Measurements from ENCODE around the gene ORC3. TPM values are rescaled to one million over a fixed set of nuclear protein-coding genes. Genes with fewer than 3 reads are reported as not detected.

The ORC3 gene
- total RNA-seq, 1 donor from 2014 or later = 21.4 TPM

DNA sequence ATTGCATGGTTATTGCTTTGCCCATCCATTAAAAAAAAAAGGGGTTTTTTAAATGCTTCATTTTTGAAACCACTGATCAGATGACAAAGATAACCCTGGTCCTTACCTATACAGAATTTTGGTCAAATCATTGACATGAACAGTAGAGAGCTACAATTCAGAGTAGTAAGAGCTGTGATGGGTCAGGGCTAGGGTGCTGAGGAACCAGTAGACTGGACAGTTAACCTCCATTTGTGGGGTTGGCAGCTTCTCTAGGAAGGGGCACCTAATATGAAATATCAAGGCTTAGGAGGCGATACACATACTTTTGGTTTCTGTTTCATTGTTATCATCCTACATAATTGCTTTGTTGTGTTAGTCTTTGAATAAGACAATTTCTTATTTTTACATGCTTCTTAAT is 55.1 kb downstream of the ORC3 start:
- H3K9me3 Mint-ChIP-seq (ENCODE audit: unreplicated experiment) = no peaks in the 10 kb centered on the region
- no peak for DNase-seq (ENCODE audit: extremely low spot score, unreplicated experiment)
- no peaks in the 10 kb centered on the region for H3K4me1 Mint-ChIP-seq (ENCODE audit: unreplicated experiment)
- TF ChIP-seq, protein P1, sequence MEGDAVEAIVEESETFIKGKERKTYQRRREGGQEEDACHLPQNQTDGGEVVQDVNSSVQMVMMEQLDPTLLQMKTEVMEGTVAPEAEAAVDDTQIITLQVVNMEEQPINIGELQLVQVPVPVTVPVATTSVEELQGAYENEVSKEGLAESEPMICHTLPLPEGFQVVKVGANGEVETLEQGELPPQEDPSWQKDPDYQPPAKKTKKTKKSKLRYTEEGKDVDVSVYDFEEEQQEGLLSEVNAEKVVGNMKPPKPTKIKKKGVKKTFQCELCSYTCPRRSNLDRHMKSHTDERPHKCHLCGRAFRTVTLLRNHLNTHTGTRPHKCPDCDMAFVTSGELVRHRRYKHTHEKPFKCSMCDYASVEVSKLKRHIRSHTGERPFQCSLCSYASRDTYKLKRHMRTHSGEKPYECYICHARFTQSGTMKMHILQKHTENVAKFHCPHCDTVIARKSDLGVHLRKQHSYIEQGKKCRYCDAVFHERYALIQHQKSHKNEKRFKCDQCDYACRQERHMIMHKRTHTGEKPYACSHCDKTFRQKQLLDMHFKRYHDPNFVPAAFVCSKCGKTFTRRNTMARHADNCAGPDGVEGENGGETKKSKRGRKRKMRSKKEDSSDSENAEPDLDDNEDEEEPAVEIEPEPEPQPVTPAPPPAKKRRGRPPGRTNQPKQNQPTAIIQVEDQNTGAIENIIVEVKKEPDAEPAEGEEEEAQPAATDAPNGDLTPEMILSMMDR (IDR thresholded peaks at IDR 0.05) = no peak
- no peak overlapping the region for H3K4me3 Mint-ChIP-seq (ENCODE audit: unreplicated experiment)
- no peak overlapping the region for H3K27ac Mint-ChIP-seq (ENCODE audit: unreplicated experiment)
- H3K27me3 Mint-ChIP-seq (ENCODE audit: unreplicated experiment) = no peaks in the 10 kb centered on the region
- H3K36me3 Mint-ChIP-seq (ENCODE audit: unreplicated experiment) = peaks cover 11% of the 10 kb centered on the region

DNA sequence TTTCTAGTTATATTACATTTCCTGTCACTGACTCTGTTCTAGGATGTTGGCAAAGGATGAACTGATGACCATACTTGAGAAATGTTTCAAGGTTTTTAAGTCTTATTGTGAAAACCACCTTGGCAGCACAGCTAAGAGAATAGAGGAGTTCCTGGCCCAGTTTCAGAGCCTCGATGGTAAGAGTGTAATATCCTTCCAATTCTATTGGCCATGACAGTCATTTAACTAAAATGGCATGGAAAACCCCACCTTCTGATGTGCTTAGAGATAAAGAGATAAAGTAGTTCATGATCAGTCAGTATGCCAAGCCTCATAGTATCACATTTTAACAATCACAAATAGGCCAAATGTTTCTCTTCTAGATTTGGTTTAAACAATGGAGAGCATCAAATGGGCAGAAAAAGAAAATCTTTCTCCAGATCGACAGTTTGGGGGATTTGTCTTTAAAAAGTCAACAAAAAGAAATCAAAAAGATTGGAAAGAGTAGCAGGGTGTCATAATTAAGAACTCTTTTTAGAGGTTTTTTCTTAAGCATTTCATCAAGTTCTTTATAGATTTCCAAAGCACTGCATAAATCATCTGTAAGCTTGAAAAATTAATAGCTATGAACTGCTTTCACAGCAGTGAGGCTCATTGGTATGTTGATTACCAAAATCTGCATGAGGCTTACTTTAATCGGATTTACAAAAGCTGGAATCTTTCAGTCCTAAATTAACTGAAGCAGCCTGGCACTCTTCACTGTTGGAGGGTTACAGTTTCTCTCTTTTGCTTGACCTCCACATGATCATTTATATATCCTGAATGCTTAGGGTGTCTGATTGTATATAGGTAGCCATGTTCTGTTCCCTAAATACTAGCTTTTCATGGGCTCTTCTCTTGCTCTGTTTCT is 63.4 kb downstream of the ORC3 start:
- Mint-ChIP-seq H3K27me3 (ENCODE audit: unreplicated experiment) (no peaks in the 10 kb centered on the region), H3K27ac (ENCODE audit: unreplicated experiment) (no peak overlapping the region), H3K9me3 (ENCODE audit: unreplicated experiment) (no peaks in the 10 kb centered on the region), H3K4me1 (ENCODE audit: unreplicated experiment) (peaks cover 12% of the 10 kb centered on the region), H3K36me3 (ENCODE audit: unreplicated experiment) (peaks cover 28% of the 10 kb centered on the region), H3K4me3 (ENCODE audit: unreplicated experiment) (no peak overlapping the region)
- DNase-seq (ENCODE audit: extremely low spot score, unreplicated experiment) = no peak
- TF ChIP-seq, protein P1 (IDR thresholded peaks at IDR 0.05) = no peak

DNA sequence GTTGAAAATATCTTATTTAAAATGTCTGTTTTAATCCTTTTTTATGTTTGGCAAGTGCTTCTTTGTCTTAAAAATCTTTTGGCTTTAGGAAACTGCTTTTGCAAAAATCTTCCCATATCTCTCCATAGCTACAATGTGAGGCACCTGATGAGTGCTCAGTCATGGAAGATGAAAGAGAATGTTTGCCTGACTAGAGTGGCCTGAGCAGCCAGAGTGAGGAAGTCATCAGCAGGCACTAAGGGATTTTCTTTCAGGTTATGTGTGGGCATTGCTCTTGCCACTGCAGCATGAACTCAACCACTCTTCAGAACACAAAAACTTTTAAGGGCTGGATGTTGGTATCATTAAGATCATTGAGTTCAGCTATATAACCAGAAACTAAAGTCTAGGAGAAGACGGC is 64.2 kb downstream of the ORC3 start:
- H3K4me1 Mint-ChIP-seq (ENCODE audit: unreplicated experiment) = peaks cover 13% of the 10 kb centered on the region
- no peak for DNase-seq (ENCODE audit: extremely low spot score, unreplicated experiment)
- no peak overlapping the region for H3K4me3 Mint-ChIP-seq (ENCODE audit: unreplicated experiment)
- H3K36me3 Mint-ChIP-seq (ENCODE audit: unreplicated experiment) = peaks cover 30% of the 10 kb centered on the region
- no peaks in the 10 kb centered on the region for H3K27me3 Mint-ChIP-seq (ENCODE audit: unreplicated experiment)
- no peaks in the 10 kb centered on the region for H3K9me3 Mint-ChIP-seq (ENCODE audit: unreplicated experiment)
- H3K27ac Mint-ChIP-seq (ENCODE audit: unreplicated experiment) = no peak overlapping the region
- TF ChIP-seq, protein P1 (IDR thresholded peaks at IDR 0.05) = no peak

DNA sequence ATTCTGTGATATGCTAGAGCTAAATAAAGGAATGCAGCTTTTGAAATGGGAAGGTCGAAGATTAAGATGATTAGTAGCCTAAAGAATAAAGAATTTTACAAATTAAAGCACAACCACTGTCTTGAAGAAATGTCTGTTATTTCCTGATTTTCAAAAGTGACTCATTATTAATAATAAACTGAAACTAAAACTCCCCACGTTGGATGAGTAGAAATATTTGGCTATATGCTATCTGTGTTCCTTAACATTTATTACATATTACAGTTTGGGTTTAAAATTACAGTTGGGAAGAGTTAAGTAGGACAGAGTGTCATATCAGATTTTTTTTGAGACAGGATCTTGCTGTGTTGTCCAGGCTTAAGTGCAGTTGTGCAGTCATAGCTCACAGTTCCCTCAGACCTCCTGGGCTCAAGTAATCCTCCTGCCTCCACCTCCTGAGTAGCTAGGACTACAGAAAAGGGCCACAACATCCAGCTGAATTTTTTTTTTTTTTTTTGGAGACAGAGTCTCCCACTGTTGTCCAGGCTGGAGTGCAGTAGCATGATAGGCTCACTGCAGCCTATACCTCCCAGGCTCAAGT is 65.0 kb downstream of the ORC3 start:
- DNase-seq (ENCODE audit: extremely low spot score, unreplicated experiment) = no peak
- H3K4me3 Mint-ChIP-seq (ENCODE audit: unreplicated experiment) = no peak overlapping the region

DNA sequence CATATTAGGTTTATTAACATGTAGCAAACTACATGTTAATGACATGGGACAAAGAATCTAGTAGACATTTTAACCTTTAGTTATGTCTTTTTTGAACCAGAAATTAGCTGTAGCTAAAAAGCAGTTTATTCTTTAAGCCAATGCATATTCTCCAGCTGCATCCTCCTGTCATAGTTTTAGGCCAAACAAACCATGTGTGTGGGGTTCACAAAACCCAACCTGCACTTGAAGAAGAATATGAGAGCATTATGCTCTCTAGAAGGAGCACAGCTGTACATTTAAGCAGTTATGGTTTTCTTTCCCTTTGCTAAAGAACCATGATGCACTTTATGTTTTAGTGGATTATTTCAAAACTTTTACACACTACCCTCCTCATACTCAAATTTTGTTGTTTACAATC is 65.9 kb downstream of the ORC3 start:
- H3K36me3 Mint-ChIP-seq (ENCODE audit: unreplicated experiment) = peaks cover 30% of the 10 kb centered on the region
- peaks cover 22% of the 10 kb centered on the region for H3K4me1 Mint-ChIP-seq (ENCODE audit: unreplicated experiment)
- H3K27ac Mint-ChIP-seq (ENCODE audit: unreplicated experiment) = no peak overlapping the region
- TF ChIP-seq, protein P1 (IDR thresholded peaks at IDR 0.05) = no peak
- H3K4me3 Mint-ChIP-seq (ENCODE audit: unreplicated experiment) = no peak overlapping the region
- no peak for DNase-seq (ENCODE audit: extremely low spot score, unreplicated experiment)
- no peaks in the 10 kb centered on the region for H3K9me3 Mint-ChIP-seq (ENCODE audit: unreplicated experiment)
- no peaks in the 10 kb centered on the region for H3K27me3 Mint-ChIP-seq (ENCODE audit: unreplicated experiment)

More for the DNA sequence above, 65.0 kb downstream of the ORC3 start:
- peaks cover 29% of the 10 kb centered on the region for H3K36me3 Mint-ChIP-seq (ENCODE audit: unreplicated experiment)
- TF ChIP-seq, protein P1 (IDR thresholded peaks at IDR 0.05) = no peak
- H3K9me3 Mint-ChIP-seq (ENCODE audit: unreplicated experiment) = no peaks in the 10 kb centered on the region
- H3K27me3 Mint-ChIP-seq (ENCODE audit: unreplicated experiment) = no peaks in the 10 kb centered on the region
- H3K4me1 Mint-ChIP-seq (ENCODE audit: unreplicated experiment) = peaks cover 14% of the 10 kb centered on the region
- peak overlapping the region; percentile 21 for H3K27ac Mint-ChIP-seq (ENCODE audit: unreplicated experiment)
